B cell (primary cell): ENCODE measurements around the gene ERN2. TPM values are rescaled to one million over a fixed set of nuclear protein-coding genes. Genes with fewer than 3 reads are reported as not detected.

Source experiments
- ATAC-seq: fragments of 200-7000 bp; cut with Tn5 transposase; one replicate; pipeline ENCODE4 v1.10.0; 2021; ENCODE audit warnings: low read depth, mild to moderate bottlenecking, moderate number of reproducible peaks, moderate library complexity
- CTCF ChIA-PET: fragments of 350-600 bp; sonication (Branson Sonifier 250); formaldehyde crosslinking; loops from one replicate; lab custom pipeline; 2021; ENCODE audit warnings: antibody characterized with exemption, inconsistent platforms; lab: Charles Lee
- POLR2A ChIA-PET: fragments of 350-600 bp; sonication (Branson Sonifier 250); formaldehyde crosslinking; loops from one replicate; lab custom pipeline; 2021; ENCODE audit warnings: antibody characterized with exemption; lab: Charles Lee
- DNase-seq: peaks from one replicate; pipeline ENCODE4 v3.0.0; 2013
- H2AFZ ChIP-seq: 2 replicates; pipeline ENCODE4 v1.6.1; 2012; ENCODE audit warnings: mild to moderate bottlenecking, low read depth, low read length; ENCODE audit not compliant: insufficient read depth, poor library complexity, severe bottlenecking
- H3K27ac ChIP-seq, 2 donors: 1 replicate in 1 of 2; 2 replicates in 1 of 2; pipeline ENCODE4 v1.5.1; 2012 to 2013; ENCODE audit warnings: low read length in 2 of 2, mild to moderate bottlenecking in 2 of 2, moderate library complexity in 1 of 2
- H3K27me3 ChIP-seq, 4 experiments: fragments of 200-600 bp in 1 of 4; sonication (generic) in 1 of 4; replicated peaks in 1 of 4; 1 replicate in 2 of 4; 2 replicates in 2 of 4; pipeline versions ENCODE4 v1.6.1 to v1.7.0; 2013 to 2016; ENCODE audit warnings: low read length in 3 of 4, mild to moderate bottlenecking in 2 of 4, mixed read lengths in 1 of 4, moderate library complexity in 1 of 4; ENCODE audit not compliant: insufficient read depth in 4 of 4, control insufficient read depth in 3 of 4; ENCODE audit errors: control extremely low read depth in 1 of 4
- H3K36me3 ChIP-seq, 2 experiments: replicated peaks in 1 of 2; 1 replicate in 1 of 2; 2 replicates in 1 of 2; pipeline versions ENCODE4 v1.6.1 to v1.7.1; 2013; ENCODE audit warnings: low read length in 1 of 2; ENCODE audit not compliant: insufficient read depth in 2 of 2, control insufficient read depth in 1 of 2; ENCODE audit errors: control extremely low read depth in 1 of 2, extremely low read depth in 1 of 2
- H3K4me1 ChIP-seq, 2 donors: fragments of 200-600 bp in 1 of 2; sonication (generic) in 1 of 2; 1 replicate in 1 of 2; 2 replicates in 1 of 2; pipeline versions ENCODE4 v1.5.1 to v1.6.1; 2013 to 2017; ENCODE audit warnings: low read length in 2 of 2; ENCODE audit not compliant: control insufficient read depth in 2 of 2, insufficient read depth in 2 of 2
- H3K4me2 ChIP-seq: replicated peaks from 2 replicates; pipeline ENCODE3; 2012; ENCODE audit warnings: mild to moderate bottlenecking, low read depth, low read length; ENCODE audit not compliant: poor library complexity, severe bottlenecking
- H3K4me3 ChIP-seq, 5 experiments: fragments of 200-600 bp in 1 of 5; sonication (generic) in 1 of 5; 1 replicate in 3 of 5; 2 replicates in 2 of 5; pipeline versions ENCODE4 v1.5.1 to v1.7.0; 2011 to 2016; ENCODE audit warnings: low read length in 4 of 5, mild to moderate bottlenecking in 4 of 5, low read depth in 2 of 5, control low read depth in 1 of 5, moderate library complexity in 1 of 5; ENCODE audit not compliant: insufficient read depth in 1 of 5; ENCODE audit errors: control extremely low read depth in 1 of 5, extremely low read depth in 1 of 5
- H3K79me2 ChIP-seq: fragments of 200-600 bp; sonication (generic); one replicate; pipeline ENCODE4 v1.6.0; 2016; ENCODE audit warnings: low read length; ENCODE audit not compliant: control insufficient read depth, insufficient read depth
- H3K9ac ChIP-seq: fragments of 200-600 bp; sonication (generic); 2 replicates; pipeline ENCODE4 v1.6.1; 2017; ENCODE audit warnings: mild to moderate bottlenecking, low read length, moderate library complexity
- H3K9me3 ChIP-seq, 3 donors: one replicate each; pipeline versions ENCODE4 v1.6.1 to v1.7.1; 2013; ENCODE audit warnings: low read length in 2 of 3; ENCODE audit not compliant: control insufficient read depth in 2 of 3, insufficient read depth in 1 of 3; ENCODE audit errors: control extremely low read depth in 1 of 3
- H4K20me1 ChIP-seq: 2 replicates; pipeline ENCODE4 v1.6.0; 2012; ENCODE audit warnings: mild to moderate bottlenecking, low read length; ENCODE audit not compliant: insufficient read depth, control insufficient read depth, poor library complexity, severe bottlenecking
- H3K27ac Mint-ChIP-seq: one replicate; pipeline ENCODE4 v1.8.0; 2021; ENCODE audit warnings: mixed read lengths
- H3K27me3 Mint-ChIP-seq: one replicate; pipeline ENCODE4 v1.8.0; 2021; ENCODE audit warnings: mixed read lengths
- H3K4me1 Mint-ChIP-seq: one replicate; pipeline ENCODE4 v1.8.0; 2021; ENCODE audit warnings: mixed read lengths
- H3K4me3 Mint-ChIP-seq: one replicate; pipeline ENCODE4 v1.8.0; 2021; ENCODE audit warnings: mixed read lengths
- H3K9me3 Mint-ChIP-seq: one replicate; pipeline ENCODE4 v1.8.0; 2022; ENCODE audit warnings: mixed read lengths; ENCODE audit not compliant: insufficient read depth
- EZH2 ChIP-seq: IDR thresholded peaks from 2 replicates; pipeline ENCODE4 v1.6.1; 2012; ENCODE audit warnings: borderline replicate concordance, low read depth, mild to moderate bottlenecking, moderate library complexity, low read length; ENCODE audit not compliant: insufficient read depth, poor library complexity, severe bottlenecking
- WGBS: methylation state at CpG from one replicate; pipeline ENCODE4 v1.1.5; 2013; ENCODE audit warnings: missing lambda C conversion rate; ENCODE audit not compliant: insufficient coverage; 5-methylcytosine and 5-hydroxymethylcytosine counted together
- intact Hi-C: fragments of 100-400 bp; cut with micrococcal nuclease; formaldehyde crosslinking; loops from one replicate; pipeline ENCODE4 v1.10.0; 2022
- polyA plus RNA-seq: library from polyadenylated mRNA; depleted of rRNA; stranded (reverse); fragments of >200 nt; gene quantifications from 2 replicates; pipeline ENCODE4 v1.2.3, GENCODE V29; 2012
- total RNA-seq, 2 donors: library from RNA; stranded (reverse); fragments of 120-200 nt in 1 of 2; gene quantifications; 1 replicate in 1 of 2; 2 replicates in 1 of 2; pipeline versions ENCODE4 v1.2.3 to v1.2.4, GENCODE V29; 2013 to 2022
- TF ChIP-seq, protein P1 (sequence below): fragments of 200-600 bp; IDR thresholded peaks from one replicate; pipeline ENCODE4 v1.8.0; 2022; ENCODE audit warnings: antibody characterized with exemption, mild to moderate bottlenecking

The ERN2 gene
- total and polyA plus RNA-seq, 2 donors (not counting 1 experiment from before 2014, with no cell fraction given), result not detected

DNA sequence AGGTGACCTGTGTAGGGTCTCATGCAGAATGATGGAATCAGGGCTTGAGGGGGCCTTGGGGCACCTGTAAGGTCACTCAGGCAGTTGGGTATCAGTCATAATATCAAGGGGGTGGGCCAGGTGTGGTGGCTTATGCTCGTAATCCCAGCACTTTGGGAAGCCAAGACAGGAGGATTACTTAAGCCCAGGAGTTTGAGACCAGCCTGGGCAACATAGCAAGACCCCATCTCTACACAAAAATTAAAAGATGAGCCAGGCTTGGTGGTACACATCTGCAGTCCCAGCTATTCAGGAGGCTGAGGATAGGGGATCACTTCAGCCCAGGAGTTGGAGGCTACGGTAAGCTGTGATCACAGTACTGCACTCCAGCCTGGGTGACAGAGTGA lies 7.5 kb downstream of the ERN2 start:
- DNase-seq (no peak), ATAC-seq (no peak)
- Mint-ChIP-seq H3K4me3 (no peak overlapping the region), H3K4me1 (no peaks in the 10 kb centered on the region), H3K27ac (no peak overlapping the region), H3K27me3 (peaks cover 39% of the 10 kb centered on the region), H3K9me3 (peaks cover 10% of the 10 kb centered on the region)
- H3K4me2 ChIP-seq, result no peak overlapping the region
- H3K79me2 ChIP-seq, result no peaks in the 10 kb centered on the region
- no peaks in the 10 kb centered on the region for H4K20me1 ChIP-seq
- intact Hi-C loops, result no loop called here
- WGBS, result 100% methylated on average over 1 of the region's 2 CpGs
- H3K4me3 ChIP-seq, result no peak overlapping the region
- TF ChIP-seq, protein P1, sequence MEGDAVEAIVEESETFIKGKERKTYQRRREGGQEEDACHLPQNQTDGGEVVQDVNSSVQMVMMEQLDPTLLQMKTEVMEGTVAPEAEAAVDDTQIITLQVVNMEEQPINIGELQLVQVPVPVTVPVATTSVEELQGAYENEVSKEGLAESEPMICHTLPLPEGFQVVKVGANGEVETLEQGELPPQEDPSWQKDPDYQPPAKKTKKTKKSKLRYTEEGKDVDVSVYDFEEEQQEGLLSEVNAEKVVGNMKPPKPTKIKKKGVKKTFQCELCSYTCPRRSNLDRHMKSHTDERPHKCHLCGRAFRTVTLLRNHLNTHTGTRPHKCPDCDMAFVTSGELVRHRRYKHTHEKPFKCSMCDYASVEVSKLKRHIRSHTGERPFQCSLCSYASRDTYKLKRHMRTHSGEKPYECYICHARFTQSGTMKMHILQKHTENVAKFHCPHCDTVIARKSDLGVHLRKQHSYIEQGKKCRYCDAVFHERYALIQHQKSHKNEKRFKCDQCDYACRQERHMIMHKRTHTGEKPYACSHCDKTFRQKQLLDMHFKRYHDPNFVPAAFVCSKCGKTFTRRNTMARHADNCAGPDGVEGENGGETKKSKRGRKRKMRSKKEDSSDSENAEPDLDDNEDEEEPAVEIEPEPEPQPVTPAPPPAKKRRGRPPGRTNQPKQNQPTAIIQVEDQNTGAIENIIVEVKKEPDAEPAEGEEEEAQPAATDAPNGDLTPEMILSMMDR, result no peak
- no peak for TF ChIP-seq EZH2
- H3K4me1 ChIP-seq, result no peaks in the 10 kb centered on the region
- H3K27ac ChIP-seq, result no peak overlapping the region
- POLR2A ChIA-PET, result no interaction called here
- H2AFZ ChIP-seq, result no peak overlapping the region
- H3K36me3 ChIP-seq, result no peaks in the 10 kb centered on the region
- H3K9ac ChIP-seq, result no peak overlapping the region
- peaks cover 0 to 20% (median 9%) of the 10 kb centered on the region in 3 donors for H3K9me3 ChIP-seq
- H3K27me3 ChIP-seq, result peaks cover 0 to 15% (median 2%) of the 10 kb centered on the region in 4 experiments
- CTCF ChIA-PET, result no interaction called here

DNA sequence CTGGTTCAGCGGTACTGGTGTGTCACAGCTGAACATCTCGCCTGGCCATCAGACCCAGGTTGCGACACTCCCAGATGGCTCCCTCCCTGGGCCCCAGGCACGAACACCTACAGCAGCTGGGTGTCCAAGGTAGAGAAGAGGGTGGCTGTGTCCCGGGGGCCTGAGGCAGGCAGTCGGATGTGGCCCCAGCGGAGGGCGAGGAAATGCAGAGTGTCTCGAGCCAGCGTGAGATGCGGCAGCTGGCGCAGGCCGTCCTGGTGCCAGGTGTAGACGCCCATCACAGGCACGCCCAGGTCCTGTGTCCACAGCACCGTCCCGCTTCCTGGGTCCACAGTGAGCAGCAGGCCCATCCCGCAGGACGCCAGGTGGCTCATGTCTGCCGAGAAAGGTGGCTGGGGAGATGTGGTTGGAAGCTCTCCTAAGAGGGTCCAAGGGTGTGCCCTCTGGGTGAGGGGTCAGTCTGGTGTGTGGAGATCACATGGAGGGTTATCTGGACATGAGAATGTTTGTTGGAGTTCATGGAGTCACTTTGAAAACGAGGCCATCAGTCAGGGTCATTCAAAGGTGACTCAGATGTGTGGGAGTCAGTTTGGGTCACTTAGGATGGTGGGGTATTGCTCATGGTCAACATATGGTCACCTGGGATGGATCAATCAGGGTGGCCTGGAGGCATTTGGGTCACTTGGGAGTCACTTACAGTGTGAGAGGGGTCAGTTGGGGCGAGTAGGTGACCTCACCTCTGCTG lies 8.1 kb downstream of the ERN2 start:
- H3K27me3 Mint-ChIP-seq, result peaks cover 35% of the 10 kb centered on the region
- Histone ChIP-seq H3K4me3 (no peak overlapping the region), H3K9me3 (peaks cover 0 to 18% (median 8%) of the 10 kb centered on the region in 3 donors), H3K79me2 (no peaks in the 10 kb centered on the region), H2AFZ (no peak overlapping the region), H3K9ac (no peak overlapping the region), H3K27me3 (peaks cover 0 to 17% (median 2%) of the 10 kb centered on the region in 4 experiments), H3K4me2 (no peak overlapping the region), H3K27ac (no peak overlapping the region), H3K4me1 (no peaks in the 10 kb centered on the region), H3K36me3 (no peaks in the 10 kb centered on the region), H4K20me1 (no peaks in the 10 kb centered on the region)
- H3K27ac Mint-ChIP-seq, result no peak overlapping the region
- ATAC-seq (no peak), DNase-seq (no peak)
- no peaks in the 10 kb centered on the region for H3K4me1 Mint-ChIP-seq
- ChIA-PET POLR2A (no interaction called here), CTCF (no interaction called here)
- TF ChIP-seq, protein P1, result no peak
- TF ChIP-seq EZH2, result no peak
- intact Hi-C loops, result no loop called here
- 90% methylated on average over 22 of the region's 22 CpGs for WGBS
- H3K9me3 Mint-ChIP-seq, result peaks cover 6% of the 10 kb centered on the region
- no peak overlapping the region for H3K4me3 Mint-ChIP-seq
